ENCODE measurements around the gene KIF26B.

The KIF26B gene

GRCh38 chr1:245240648-245241165, 85.9 kb downstream of the KIF26B start:
- no peak for DNase-seq (ENCODE audit: low read depth, low spot score)

GRCh38 chr1:245241526-245242130, 86.8 kb downstream of the KIF26B start:
- no peak for DNase-seq (ENCODE audit: low read depth, low spot score)

DNA sequence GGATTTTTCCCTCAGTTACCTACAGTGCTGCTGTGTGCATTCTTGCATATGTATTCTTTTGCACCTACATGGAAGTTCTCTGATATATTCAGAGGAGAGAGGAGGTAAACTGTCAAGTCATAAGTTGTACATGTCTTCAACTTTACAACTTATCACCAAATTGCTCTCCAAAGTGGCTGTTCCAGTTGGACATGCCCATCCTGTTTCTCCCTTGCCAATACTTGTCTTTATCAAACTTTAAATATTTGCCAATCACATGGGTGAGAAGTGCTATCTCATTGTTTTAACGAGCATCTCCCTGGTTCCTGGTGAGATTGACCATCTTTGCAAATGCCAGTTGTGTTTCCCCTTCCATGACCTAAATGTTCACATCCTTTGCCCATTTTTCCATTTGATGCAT, 88.2 kb downstream of the KIF26B start:
- no peak for DNase-seq (ENCODE audit: low read depth, low spot score)

GRCh38 chr1:245245021-245245667, 90.4 kb downstream of the KIF26B start:
- no peak for DNase-seq (ENCODE audit: low read depth, low spot score)

DNA sequence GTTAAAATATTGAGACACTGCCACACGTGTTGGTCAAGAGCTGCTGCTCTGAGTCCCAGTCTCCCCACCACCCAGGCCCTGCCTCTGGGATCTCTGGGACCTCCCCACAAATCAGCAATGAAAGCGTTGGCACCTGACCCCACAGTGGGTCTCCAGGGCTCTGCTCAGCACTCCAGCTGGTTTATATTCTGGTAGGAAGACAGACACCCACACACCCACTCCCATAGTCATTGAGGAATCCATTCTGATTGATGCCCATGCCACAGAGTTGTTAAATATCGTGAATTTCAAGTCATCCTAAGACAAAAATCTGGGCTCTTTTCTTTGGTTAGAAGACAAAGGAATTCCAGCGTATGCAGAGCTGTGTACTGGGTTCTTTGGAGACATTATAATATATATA, 91.6 kb downstream of the KIF26B start:
- no peak for DNase-seq (ENCODE audit: low read depth, low spot score)

GRCh38 chr1:245247356-245247755, 92.6 kb downstream of the KIF26B start:
- DNase-seq (ENCODE audit: low read depth, low spot score) = no peak

- DNase-seq (ENCODE audit: low read depth, low spot score) = no peak
Observed at GRCh38 chr1:245247801-245248200, 93.0 kb downstream of the KIF26B start.

GRCh38 chr1:245248231-245248731, 93.5 kb downstream of the KIF26B start:
- no peak for DNase-seq (ENCODE audit: low read depth, low spot score)

DNA sequence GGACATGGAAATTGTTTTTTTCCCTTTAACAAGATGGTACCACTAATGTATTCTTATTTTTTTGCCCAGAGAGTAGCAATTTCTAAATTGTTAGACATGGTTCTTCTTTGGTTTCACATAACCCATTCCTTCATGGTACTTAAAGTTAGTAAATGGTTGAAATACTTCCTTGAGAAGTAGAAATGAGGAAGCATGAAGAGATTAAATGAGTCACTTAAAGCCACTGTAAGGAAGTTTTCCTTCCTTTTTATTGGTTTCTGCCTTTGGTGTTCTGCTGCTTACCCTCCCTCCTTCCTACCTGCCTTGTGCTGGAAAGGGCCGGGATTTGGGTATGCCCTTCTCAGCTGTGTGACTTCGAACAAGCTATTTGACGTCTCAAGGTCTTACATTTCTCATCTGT, 101.0 kb downstream of the KIF26B start:
- no peak for DNase-seq (ENCODE audit: low read depth, low spot score)

GRCh38 chr1:245256528-245256927, 101.7 kb downstream of the KIF26B start:
- DNase-seq (ENCODE audit: low read depth, low spot score) = no peak

GRCh38 chr1:245258271-245258920, 103.6 kb downstream of the KIF26B start:
- DNase-seq (ENCODE audit: low read depth, low spot score) = no peak

- no peak for DNase-seq (ENCODE audit: low read depth, low spot score)
Observed at GRCh38 chr1:245260110-245260882, 105.5 kb downstream of the KIF26B start.

DNA sequence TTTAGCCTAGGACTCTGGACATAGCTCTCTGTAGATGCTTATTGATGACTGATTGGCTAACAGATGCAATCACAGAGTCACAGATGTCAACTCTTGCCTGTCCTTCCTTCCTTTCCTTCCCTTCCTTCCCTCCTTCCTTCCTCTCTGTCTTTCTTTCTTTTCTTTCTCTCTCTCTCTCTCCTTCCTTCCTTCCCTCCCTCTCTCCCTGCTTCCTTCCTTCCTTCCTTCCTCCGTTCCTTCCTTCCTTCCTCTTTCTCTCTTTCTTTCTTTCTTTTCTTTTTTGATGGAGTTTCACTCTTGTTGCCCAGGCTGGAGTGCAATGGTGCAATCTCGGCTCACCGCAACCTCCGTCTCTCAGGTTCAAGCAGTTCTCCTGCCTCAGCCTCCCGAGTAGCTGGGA, 106.1 kb downstream of the KIF26B start:
- DNase-seq (ENCODE audit: low read depth, low spot score) = no peak

GRCh38 chr1:245261786-245262185, 107.0 kb downstream of the KIF26B start:
- DNase-seq (ENCODE audit: low read depth, low spot score) = no peak

DNA sequence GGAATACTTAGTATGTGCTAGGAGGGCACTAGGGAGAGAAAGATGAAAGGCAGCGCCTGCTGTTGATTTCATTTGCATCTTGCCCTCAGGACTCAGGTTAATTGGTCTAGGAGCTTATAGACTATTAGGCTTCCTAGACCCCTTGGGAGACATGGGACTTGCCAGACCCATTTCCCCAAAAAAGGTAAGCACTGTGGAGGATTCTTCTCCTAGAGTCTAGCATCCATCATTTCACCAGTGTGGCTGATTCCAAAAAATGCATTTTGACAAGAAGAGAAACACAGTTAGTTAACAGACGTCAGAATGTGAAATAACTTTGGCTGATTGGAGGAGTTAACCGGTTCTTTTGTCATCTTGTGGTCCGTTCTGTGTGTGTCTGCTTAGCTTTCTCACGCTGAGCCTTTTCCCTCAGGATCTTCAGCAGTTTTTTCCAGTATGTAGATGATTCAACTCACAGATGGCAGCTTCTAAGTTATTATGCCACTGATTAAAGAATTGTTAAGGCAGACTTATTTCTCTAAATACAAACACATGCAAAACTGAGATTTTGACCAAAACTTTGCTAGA, 108.8 kb downstream of the KIF26B start:
- DNase-seq (ENCODE audit: low read depth, low spot score) = no peak

DNA sequence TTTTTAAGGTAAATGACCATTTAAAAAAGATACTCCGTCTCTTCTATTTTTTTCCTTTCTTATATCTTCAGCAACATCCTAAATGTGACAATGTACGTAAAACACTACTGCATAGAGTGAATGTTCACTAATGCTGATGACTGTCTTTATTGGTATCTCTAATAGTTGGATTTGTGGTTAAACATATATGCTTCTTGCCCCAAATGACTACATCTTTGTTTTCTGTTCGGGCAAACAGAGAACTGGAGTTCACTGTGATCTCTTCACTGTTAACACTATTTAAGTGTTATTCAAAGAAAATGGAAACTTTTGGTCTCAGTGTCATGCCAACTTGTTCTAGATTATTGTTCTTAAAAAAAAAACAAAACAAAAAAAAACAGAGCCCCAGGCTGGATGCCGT, 109.4 kb downstream of the KIF26B start:
- DNase-seq (ENCODE audit: low read depth, low spot score) = no peak

DNA sequence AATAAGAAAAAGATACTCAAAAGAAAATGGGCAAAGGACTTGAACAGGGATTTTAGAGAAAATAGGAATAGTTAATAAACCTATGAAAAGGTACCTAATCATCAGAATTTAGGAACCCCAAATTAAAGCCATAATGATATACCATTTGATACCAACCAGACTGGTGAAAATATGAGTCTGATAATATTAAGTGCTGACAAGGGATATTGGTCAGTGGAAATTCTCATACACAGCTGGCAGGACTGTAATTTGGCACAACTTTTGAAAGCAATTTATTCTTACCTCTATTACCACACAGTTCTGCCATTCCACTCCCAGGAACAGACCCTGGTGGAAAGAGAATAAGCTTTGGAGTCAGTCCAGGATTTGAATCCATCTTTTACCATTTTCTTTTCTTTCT, 111.3 kb downstream of the KIF26B start:
- no peak for DNase-seq (ENCODE audit: low read depth, low spot score)

- DNase-seq (ENCODE audit: low read depth, low spot score) = no peak
Observed at GRCh38 chr1:245270063-245270462, 115.3 kb downstream of the KIF26B start.

DNA sequence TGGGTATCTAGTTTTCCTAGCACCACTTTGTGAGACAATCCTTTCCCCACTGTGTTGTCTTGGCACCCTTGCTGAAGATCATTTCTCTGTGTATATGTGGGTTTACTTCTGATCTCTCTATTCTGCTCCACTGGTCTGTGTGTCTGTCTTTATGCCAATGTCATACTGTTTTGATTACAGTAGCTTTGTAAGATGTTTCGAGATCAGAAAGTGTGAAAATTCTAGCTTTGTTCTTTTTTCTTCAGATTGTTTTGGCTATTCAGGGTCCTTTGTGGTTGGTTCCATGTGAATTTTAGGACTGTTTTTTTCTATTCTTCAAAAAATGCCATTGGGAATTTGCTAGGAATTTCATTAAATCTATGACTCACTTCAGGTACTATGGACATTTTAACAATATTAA, 116.2 kb downstream of the KIF26B start:
- no peak for DNase-seq (ENCODE audit: low read depth, low spot score)

DNA sequence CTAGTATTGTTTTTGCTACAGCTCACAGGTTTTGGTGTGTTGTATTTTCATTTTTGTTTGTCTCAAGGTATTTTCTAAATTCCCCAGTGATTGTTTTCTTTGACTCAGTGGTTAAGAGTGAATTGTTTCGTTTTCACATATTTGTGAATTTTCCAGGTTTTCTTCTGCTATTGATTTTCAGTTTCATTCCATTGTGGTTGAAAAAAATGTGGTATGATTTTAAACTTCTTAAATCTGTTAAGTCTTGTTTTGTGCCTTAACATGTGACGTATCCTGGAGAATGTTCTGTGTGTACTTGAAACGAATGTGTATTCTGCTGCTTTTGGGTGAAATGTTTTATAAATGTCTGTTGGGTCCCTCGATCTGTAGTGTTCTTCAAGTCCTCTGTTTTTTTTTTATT, 117.9 kb downstream of the KIF26B start:
- no peak for DNase-seq (ENCODE audit: low read depth, low spot score)

- no peak for DNase-seq (ENCODE audit: low read depth, low spot score)
Observed at GRCh38 chr1:245276445-245276844, 121.7 kb downstream of the KIF26B start.

- no peak for DNase-seq (ENCODE audit: low read depth, low spot score)
Observed at GRCh38 chr1:245277276-245277675, 122.5 kb downstream of the KIF26B start.
